Large intestine (tissue), 3 donors: Measurements from ENCODE around the gene CLPTM1L. TPM values are rescaled to one million over a fixed set of nuclear protein-coding genes. Genes with fewer than 3 reads are reported as not detected.
A peak's percentile ranks its signal among the peaks of the same experiment; 100 is the strongest.

Experiments used
- DNase-seq, 2 donors: peaks; one replicate each; pipeline versions ENCODE4 v3.0.0 to v3.0.0-alpha.2; 2013
- H3K27ac ChIP-seq: one replicate; pipeline ENCODE4 v1.5.1; 2013; ENCODE audit warnings: low read length
- H3K27me3 ChIP-seq: 2 replicates; pipeline ENCODE4 v1.6.1; 2013; ENCODE audit warnings: low read length; ENCODE audit not compliant: control insufficient read depth, insufficient read depth
- H3K36me3 ChIP-seq: 2 replicates; pipeline ENCODE4 v1.6.1; 2013; ENCODE audit warnings: low read length; ENCODE audit not compliant: control insufficient read depth, insufficient read depth
- H3K4me1 ChIP-seq: one replicate; pipeline ENCODE4 v1.6.1; 2013; ENCODE audit warnings: low read length; ENCODE audit not compliant: control insufficient read depth, insufficient read depth
- H3K4me3 ChIP-seq: one replicate; pipeline ENCODE4 v1.5.1; 2013; ENCODE audit warnings: low read length
- H3K9me3 ChIP-seq: one replicate; pipeline ENCODE4 v1.6.1; 2013; ENCODE audit warnings: mild to moderate bottlenecking, low read depth, low read length, moderate library complexity; ENCODE audit not compliant: control insufficient read depth
- WGBS: methylation state at CpG from one replicate; pipeline ENCODE4 v1.1.5; 2013; ENCODE audit warnings: low lambda C conversion rate; ENCODE audit not compliant: insufficient coverage; 5-methylcytosine and 5-hydroxymethylcytosine counted together
- polyA plus RNA-seq: library from polyadenylated mRNA; unstranded; fragments of 120-200 nt; gene quantifications from one replicate; pipeline ENCODE4 v1.2.1, GENCODE V29; 2013

The CLPTM1L gene
- polyA plus RNA-seq, 1 donor: 87.4 TPM

DNA sequence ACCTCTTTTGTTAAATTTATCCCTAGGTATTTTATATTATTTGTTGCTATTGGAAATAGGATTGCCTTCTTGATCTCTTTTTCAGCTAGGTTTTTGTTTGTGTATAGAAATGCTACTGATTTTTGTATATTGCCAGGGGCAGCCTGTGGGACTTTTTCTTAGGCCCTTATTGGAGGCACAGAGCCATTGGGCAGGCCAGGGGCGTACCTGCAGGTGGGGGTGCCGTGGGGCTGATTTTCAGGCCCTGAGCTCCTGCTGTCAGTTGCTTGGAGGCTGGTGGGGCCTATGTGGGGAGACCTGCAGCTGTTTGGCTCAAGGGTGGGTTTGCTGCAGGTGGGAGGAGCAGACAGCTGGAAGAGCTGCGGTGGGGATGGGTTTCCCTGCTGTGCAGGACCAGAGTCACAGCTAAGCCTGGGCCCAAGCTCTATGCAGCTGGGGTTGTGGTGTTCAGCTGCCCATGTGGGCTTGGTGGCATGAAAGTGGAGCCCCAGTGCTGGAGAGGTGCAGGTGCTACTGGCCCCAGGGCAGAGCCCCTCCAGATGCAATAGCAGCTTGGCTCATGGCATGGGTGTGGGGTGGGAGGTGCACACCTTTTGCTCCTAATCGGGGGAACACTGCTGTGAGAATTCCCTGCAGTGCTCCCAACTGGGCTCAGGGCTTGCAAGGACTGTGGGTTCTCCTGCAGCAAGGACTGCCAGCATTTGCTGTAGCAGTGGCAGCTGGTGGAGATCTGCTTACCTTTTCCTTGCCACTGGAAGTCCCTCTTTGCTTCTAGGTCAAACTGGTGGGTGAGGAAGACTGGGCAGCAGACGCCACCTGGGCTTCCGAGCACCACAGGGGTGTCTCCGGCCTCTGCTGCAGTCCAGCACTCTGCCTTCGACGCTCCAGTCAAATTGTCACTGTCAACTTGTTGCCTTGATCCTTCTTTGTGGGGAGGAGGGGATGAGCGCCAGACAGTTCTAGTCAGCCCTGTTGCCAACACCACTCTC lies 7.6 kb upstream of the CLPTM1L start:
- Histone ChIP-seq H3K4me1 (no peaks in the 10 kb centered on the region), H3K36me3 (no peaks in the 10 kb centered on the region), H3K9me3 (no peaks in the 10 kb centered on the region), H3K4me3 (no peak overlapping the region), H3K27me3 (peaks cover 9% of the 10 kb centered on the region), H3K27ac (no peak overlapping the region)
- DNase-seq: no peak
- no CpG with 5 or more reads among the region's 10 CpGs for WGBS

GRCh38 chr5:1351156-1351555 lies 6.3 kb upstream of the CLPTM1L start:
- H3K4me1 ChIP-seq: no peaks in the 10 kb centered on the region
- peaks cover 6% of the 10 kb centered on the region for H3K27me3 ChIP-seq
- no peaks in the 10 kb centered on the region for H3K36me3 ChIP-seq
- H3K9me3 ChIP-seq: no peaks in the 10 kb centered on the region
- no peak overlapping the region for H3K27ac ChIP-seq
- DNase-seq: no peak
- H3K4me3 ChIP-seq: no peak overlapping the region
- no CpG with 5 or more reads among the region's 4 CpGs for WGBS

DNA sequence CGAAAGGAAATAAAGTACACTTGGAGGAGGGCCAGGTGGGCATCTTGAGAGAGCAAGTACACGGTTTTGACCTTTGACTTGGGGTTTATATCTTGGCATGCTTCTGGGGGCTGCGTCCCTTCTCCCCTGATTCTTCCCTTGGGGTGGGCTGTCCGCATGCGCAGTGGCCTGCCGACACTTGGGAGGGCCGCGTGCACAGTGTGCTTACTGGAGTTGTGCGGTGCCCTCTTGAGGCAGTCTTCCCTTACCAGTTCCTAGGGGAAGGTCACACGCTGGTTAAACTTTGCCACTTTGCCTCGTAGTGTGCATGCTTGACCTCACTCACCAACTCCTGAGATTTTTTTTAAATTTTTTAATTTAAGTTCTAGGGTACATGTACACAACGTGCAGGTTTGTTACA lies 4.3 kb upstream of the CLPTM1L start:
- DNase-seq: no peak
- WGBS: 25% methylated on average over 1 of the region's 12 CpGs
- H3K27ac ChIP-seq: no peak overlapping the region
- H3K4me1 ChIP-seq: no peaks in the 10 kb centered on the region
- no peak overlapping the region for H3K4me3 ChIP-seq
- H3K27me3 ChIP-seq: no peaks in the 10 kb centered on the region
- no peaks in the 10 kb centered on the region for H3K36me3 ChIP-seq
- no peaks in the 10 kb centered on the region for H3K9me3 ChIP-seq

DNA sequence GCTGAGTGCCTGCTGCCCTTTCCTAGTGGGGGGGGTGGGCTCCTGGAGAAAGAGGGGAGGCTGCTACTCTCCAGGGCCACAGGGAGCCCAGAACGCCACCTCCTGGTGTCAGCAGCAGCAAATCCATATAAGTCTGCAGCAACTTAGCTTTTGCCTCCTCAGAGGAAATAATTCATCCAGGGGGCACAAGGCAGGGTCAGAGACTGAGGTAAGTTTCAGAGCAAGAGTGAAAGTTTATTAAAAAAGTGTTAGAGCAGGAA lies 4.0 kb upstream of the CLPTM1L start:
- no CpG with 5 or more reads among the region's 1 CpG for WGBS
- Histone ChIP-seq H3K27ac (no peak overlapping the region), H3K9me3 (no peaks in the 10 kb centered on the region), H3K4me1 (no peaks in the 10 kb centered on the region), H3K36me3 (no peaks in the 10 kb centered on the region), H3K27me3 (no peaks in the 10 kb centered on the region), H3K4me3 (no peak overlapping the region)
- no peak for DNase-seq

- H3K4me3 ChIP-seq: no peak overlapping the region
- peaks cover 7% of the 10 kb centered on the region for H3K36me3 ChIP-seq
- H3K27ac ChIP-seq: no peak overlapping the region
- DNase-seq: no peak
- H3K9me3 ChIP-seq: no peaks in the 10 kb centered on the region
- WGBS: no CpG with 5 or more reads among the region's 10 CpGs
- no peaks in the 10 kb centered on the region for H3K27me3 ChIP-seq
- H3K4me1 ChIP-seq: no peaks in the 10 kb centered on the region
Observed at GRCh38 chr5:1347571-1347970, 2.7 kb upstream of the CLPTM1L start.

DNA sequence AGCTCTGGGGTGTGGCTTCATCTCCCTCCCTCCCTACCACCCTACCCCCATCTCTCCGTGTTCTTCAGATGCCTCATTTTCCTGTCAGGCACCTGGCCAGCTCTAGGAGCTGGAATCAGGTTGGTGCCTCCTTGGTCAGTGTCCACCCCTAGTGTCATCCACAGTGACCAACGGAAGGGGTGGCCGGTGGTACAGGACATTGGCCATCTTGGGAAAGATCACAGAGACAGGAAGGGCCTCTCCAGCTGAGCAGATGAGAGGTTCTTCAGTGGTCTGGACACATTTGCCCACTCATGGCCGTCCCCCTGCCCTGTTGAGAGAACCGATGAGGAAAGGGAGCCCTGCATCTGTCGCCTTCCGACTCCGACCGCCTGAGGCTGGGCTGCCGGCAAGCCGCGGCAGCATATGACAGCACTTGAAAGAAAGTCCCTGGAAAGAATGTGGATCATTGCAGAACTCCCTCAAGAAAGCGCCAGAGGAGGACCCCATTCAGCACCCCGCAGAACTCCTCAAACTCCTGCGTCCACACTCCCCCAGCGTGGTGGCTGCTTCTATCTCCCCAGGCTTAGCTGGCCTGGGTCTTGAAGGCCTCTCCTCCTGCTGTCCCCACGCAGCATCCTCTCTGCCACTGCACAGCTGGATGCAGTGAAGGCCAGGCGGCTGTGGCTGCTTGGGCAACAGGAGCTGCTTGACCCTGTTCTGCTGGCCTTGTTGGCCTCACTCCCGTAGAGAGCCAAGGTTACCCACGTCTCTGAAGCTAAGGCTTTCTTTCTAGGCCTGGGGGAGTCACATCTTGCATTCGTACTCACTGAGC lies 1.9 kb upstream of the CLPTM1L start:
- Histone ChIP-seq H3K27me3 (no peaks in the 10 kb centered on the region), H3K4me3 (no peak overlapping the region), H3K36me3 (peaks cover 14% of the 10 kb centered on the region), H3K9me3 (no peaks in the 10 kb centered on the region), H3K27ac (no peak overlapping the region), H3K4me1 (no peaks in the 10 kb centered on the region)
- DNase-seq: no peak
- WGBS: 93% methylated on average over 3 of the region's 21 CpGs

DNA sequence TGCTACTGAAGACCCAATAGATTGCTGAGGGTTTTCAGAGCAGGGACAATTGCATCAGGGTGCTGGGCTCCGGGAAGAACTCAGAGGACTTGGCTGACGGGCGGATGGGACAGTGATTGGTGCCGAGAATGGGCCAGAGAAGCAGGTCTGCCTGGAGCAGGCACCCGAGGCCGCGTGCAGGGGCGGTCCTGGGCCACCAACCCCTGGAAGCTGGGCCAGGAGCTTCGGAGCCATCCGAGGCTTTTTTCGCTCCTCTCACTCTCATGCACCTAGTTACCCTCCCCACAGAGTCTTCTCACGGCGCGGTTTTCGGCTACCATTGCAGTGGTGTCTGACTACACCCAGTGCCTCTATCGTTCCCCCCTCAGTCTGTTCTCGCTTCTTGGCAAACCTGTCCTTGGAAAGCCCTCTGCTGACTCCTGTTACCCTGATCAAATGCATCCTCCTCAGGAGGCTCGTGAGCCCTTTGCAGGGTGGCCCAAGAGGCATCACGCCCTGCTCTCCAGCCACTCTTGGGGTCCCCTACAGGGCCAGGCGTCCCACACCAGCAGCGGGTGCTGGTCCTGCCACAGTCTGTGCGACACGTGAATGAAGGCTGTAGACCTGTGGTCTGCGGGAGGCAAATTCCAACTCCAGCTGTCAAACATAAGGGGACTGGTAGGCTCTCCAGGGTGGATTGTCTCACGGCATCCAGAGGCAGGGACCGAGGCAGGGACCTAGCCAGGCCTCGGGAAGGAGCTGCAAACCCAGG lies 1.2 kb upstream of the CLPTM1L start:
- Histone ChIP-seq H3K36me3 (peaks cover 22% of the 10 kb centered on the region), H3K4me1 (no peaks in the 10 kb centered on the region), H3K9me3 (no peaks in the 10 kb centered on the region), H3K27ac (no peak overlapping the region), H3K27me3 (no peaks in the 10 kb centered on the region), H3K4me3 (peak overlapping the region; percentile 87)
- no peak for DNase-seq
- 80% methylated on average over 4 of the region's 27 CpGs for WGBS

DNA sequence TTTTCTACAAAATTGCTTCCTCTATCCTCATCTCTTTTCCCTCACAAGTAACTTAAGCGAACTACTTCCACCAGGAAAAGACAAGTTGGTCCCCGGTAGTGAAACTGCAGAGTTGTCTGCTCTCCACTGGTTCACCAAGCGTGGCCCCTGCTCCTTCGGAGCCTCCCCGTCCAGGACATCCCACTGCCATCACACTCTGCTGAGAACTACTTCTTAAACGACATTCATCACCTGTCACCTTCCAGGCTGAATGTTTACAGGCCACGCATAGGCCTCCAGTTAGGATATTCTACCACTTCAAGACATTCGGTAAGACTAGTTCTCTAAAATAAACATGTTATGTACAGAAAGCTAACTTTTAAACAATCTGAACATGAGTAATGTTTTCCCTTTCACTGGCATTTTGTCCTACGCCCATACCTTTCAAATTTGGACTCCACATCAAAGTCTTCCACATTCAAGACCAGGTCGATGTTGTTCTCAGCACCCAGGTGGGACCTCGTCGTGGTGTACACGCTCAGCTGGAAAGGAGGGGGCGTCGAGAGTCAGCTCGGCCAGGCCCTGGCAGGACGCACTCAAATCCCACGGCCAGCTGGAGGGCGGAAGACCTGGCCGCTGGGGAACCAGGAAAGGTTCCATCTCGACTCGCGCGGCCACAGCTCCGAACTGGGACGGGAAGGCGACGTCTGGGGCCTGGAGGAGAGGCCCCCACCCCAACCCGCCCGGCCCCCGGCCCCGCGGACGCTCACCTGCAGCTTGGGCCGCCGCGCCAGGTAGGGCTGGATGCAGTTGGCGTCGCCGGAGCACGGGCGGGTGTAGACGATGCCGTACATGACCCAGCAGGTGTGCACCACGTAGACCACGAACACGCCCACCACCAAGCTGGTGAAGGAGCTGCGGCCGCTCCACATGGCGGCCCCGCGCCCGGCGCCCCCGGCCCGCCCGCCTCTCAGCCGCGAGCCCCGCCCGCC lies 683 bp downstream of the CLPTM1L start:
- Histone ChIP-seq H3K4me1 (no peaks in the 10 kb centered on the region), H3K9me3 (no peaks in the 10 kb centered on the region), H3K27me3 (no peaks in the 10 kb centered on the region), H3K27ac (no peak overlapping the region), H3K36me3 (peaks cover 34% of the 10 kb centered on the region), H3K4me3 (peak overlapping the region; percentile 51)
- WGBS: no CpG with 5 or more reads among the region's 61 CpGs
- peak in 1 of 2 donors; percentile 26 for DNase-seq

GRCh38 chr5:1343315-1343751 lies 1.6 kb downstream of the CLPTM1L start:
- Histone ChIP-seq H3K27me3 (no peaks in the 10 kb centered on the region), H3K4me3 (no peak overlapping the region), H3K27ac (no peak overlapping the region), H3K4me1 (peaks cover 5% of the 10 kb centered on the region), H3K36me3 (peaks cover 41% of the 10 kb centered on the region), H3K9me3 (no peaks in the 10 kb centered on the region)
- DNase-seq: no peak
- no CpG with 5 or more reads among the region's 9 CpGs for WGBS
